Measurements from ENCODE around the gene SH3BP5.

GRCh38 chr3:15350141-15350540 lies 17.8 kb upstream of the SH3BP5 start:
- TF ChIP-seq EP300 (IDR thresholded peaks at IDR 0.05; ENCODE audit: borderline replicate concordance) (no peak), MAX (IDR thresholded peaks at IDR 0.05) (no peak), TAF1 (IDR thresholded peaks at IDR 0.05; ENCODE audit: low read depth) (no peak), CEBPB (IDR thresholded peaks at IDR 0.05) (no peak), RAD21 (IDR thresholded peaks at IDR 0.05; ENCODE audit: low read depth) (no peak)

All from Ishikawa (cell line).